Thoracic aorta (tissue), 2 donors: ENCODE data around the gene DNAH11. TPM values are rescaled to one million over a fixed set of nuclear protein-coding genes. Genes with fewer than 3 reads are reported as not detected.

Experiments used
- ATAC-seq: fragments of 150-250 bp; one replicate; pipeline ENCODE4 v1.8.0; 2017; ENCODE audit warnings: low read depth; ENCODE audit not compliant: insufficient number of reproducible peaks, low FRiP score
- DNase-seq: peaks from one replicate; pipeline ENCODE4 v3.0.0-alpha.2; 2020; ENCODE audit warnings: low spot score
- H3K27ac ChIP-seq, 2 donors: fragments of 200-600 bp; sonication (generic); 1 replicate in 1 of 2; 2 replicates in 1 of 2; pipeline ENCODE4 v1.5.1; 2016; ENCODE audit warnings: mild to moderate bottlenecking in 2 of 2, moderate library complexity in 2 of 2
- H3K27me3 ChIP-seq: fragments of 200-600 bp; sonication (generic); replicated peaks from 2 replicates; pipeline ENCODE4 v1.6.0; 2016; ENCODE audit warnings: mild to moderate bottlenecking; ENCODE audit not compliant: insufficient read depth
- H3K36me3 ChIP-seq: fragments of 200-600 bp; sonication (generic); one replicate; pipeline ENCODE4 v1.5.1; 2016
- H3K4me1 ChIP-seq, 2 donors: fragments of 200-600 bp; sonication (generic); 1 replicate in 1 of 2; 2 replicates in 1 of 2; pipeline versions ENCODE4 v1.5.1 to v1.6.0; 2016; ENCODE audit warnings: low read depth in 2 of 2, mild to moderate bottlenecking in 1 of 2; ENCODE audit not compliant: control insufficient read depth in 1 of 2
- H3K4me3 ChIP-seq: fragments of 200-600 bp; sonication (generic); 2 replicates; pipeline ENCODE4 v1.5.1; 2016; ENCODE audit warnings: mild to moderate bottlenecking
- H3K9me3 ChIP-seq: fragments of 200-600 bp; sonication (generic); 2 replicates; pipeline ENCODE4 v1.5.1; 2016
- CTCF ChIP-seq: fragments of 200-600 bp; sonication (generic); IDR thresholded peaks from one replicate; pipeline ENCODE4 v1.5.1; 2019; ENCODE audit warnings: antibody characterized with exemption
- total RNA-seq, 2 donors: library from RNA; depleted of rRNA; stranded (reverse); fragments of >200 nt; gene quantifications; one replicate each; pipeline versions ENCODE4 v1.1.0 to v1.2.3, GENCODE V29; 2016

DNAH11 gene
- total RNA-seq, 2 donors from 2014 or later = 1.9 to 16.2 TPM

DNA sequence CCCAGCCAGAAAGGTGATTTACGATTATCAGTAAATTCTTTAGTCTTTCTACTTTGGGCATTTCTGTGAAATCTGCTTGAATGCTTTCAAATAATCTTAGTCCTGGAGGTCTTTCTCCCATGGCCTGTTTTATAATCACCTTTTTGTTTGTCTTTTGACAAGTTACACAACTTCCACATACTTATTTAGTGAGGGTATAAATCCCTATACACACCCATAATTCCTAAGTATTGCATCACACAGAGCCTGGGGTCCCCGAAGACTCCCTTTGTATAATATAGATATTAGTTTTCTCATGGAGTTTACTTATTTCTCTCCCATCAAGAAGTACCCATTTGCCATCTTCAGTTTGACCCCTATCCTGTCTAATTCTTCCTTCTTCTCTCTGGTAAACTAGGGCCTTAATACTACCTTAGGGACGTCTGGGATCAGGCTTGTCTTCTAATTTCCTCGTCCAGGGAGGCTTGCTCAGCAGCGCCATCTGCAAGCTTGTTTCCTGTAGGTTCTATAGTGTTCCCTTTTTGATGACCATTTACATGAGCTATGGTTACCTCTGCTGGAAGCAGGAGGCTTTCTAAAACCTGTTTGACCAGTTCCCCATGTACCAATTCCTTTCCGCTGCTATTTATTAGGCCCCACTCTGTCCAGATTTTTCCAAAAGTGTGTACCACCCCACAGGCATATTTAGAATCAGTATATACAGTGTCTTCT, 8.1 kb downstream of the DNAH11 start:
- Histone ChIP-seq H3K27ac (no peak overlapping the region), H3K36me3 (no peaks in the 10 kb centered on the region), H3K4me3 (no peak overlapping the region), H3K4me1 (no peaks in the 10 kb centered on the region), H3K9me3 (no peaks in the 10 kb centered on the region), H3K27me3 (no peaks in the 10 kb centered on the region)
- TF ChIP-seq CTCF = no peak
- ATAC-seq = no peak
- DNase-seq = no peak

- H3K9me3 ChIP-seq = no peaks in the 10 kb centered on the region
- no peak for TF ChIP-seq CTCF
- DNase-seq (no peak), ATAC-seq (no peak)
- no peaks in the 10 kb centered on the region for H3K36me3 ChIP-seq
- no peaks in the 10 kb centered on the region for H3K4me1 ChIP-seq
- no peak overlapping the region for H3K4me3 ChIP-seq
- H3K27ac ChIP-seq = no peak overlapping the region
- no peaks in the 10 kb centered on the region for H3K27me3 ChIP-seq
These were observed 19.5 kb downstream of the DNAH11 start for GRCh38 chr7:21562385-21562784.

GRCh38 chr7:21565614-21566013, 22.8 kb downstream of the DNAH11 start:
- no peak for ATAC-seq
- Histone ChIP-seq H3K9me3 (no peaks in the 10 kb centered on the region), H3K27ac (no peak overlapping the region), H3K27me3 (no peaks in the 10 kb centered on the region), H3K4me1 (no peaks in the 10 kb centered on the region), H3K4me3 (no peak overlapping the region), H3K36me3 (no peaks in the 10 kb centered on the region)
- no peak for TF ChIP-seq CTCF
- DNase-seq = no peak

DNA sequence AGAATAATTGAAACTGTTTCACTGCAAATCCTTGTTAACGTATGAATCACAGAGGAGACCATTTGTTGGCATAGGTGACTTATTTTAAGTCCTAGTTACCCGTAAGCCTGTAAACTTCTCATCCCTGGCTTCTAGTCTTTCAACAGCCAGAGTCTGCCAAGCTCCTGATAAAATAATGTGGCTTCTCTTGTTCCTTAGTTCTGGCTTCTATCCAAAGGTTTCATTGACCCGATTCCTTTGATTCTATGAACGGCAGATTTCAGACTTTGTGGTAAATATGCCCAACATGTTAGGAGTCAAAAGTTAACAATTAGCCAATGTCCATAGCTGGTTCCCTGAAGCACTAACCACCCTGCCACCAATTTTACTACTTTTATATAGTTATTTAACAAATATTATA, 23.3 kb downstream of the DNAH11 start:
- Histone ChIP-seq H3K9me3 (no peaks in the 10 kb centered on the region), H3K27ac (no peak overlapping the region), H3K4me3 (no peak overlapping the region), H3K36me3 (no peaks in the 10 kb centered on the region), H3K4me1 (no peaks in the 10 kb centered on the region), H3K27me3 (no peaks in the 10 kb centered on the region)
- no peak for ATAC-seq
- no peak for DNase-seq
- TF ChIP-seq CTCF = no peak

GRCh38 chr7:21568762-21569161, 25.9 kb downstream of the DNAH11 start:
- TF ChIP-seq CTCF = no peak
- no peak overlapping the region for H3K4me3 ChIP-seq
- DNase-seq = no peak
- H3K27ac ChIP-seq = no peak overlapping the region
- H3K27me3 ChIP-seq = no peaks in the 10 kb centered on the region
- H3K9me3 ChIP-seq = no peaks in the 10 kb centered on the region
- no peaks in the 10 kb centered on the region for H3K4me1 ChIP-seq
- no peaks in the 10 kb centered on the region for H3K36me3 ChIP-seq
- ATAC-seq = no peak
